Measurements from ENCODE around the gene MESD.

The MESD gene

DNA sequence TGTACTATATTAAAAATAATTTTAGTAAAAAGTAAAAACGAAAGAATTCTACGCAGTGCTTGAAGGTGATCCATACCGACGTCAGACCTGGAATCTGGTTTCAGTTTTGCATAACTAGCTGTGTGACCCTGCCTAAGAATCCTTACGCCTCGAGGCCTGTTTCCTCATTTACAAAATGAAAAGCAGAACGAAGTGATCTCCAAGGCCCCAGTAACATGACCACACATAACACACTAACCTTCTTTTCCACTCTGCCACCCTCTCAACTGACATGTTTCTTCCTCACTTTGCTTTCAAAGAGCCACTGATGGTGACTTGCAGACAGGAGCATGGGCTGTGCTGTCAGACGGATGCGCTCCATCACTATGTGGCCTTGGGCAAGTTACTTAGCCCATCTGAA, 4.8 kb downstream of the MESD start:
- DNase-seq (ENCODE audit: low read depth), result no peak
- TF ChIP-seq, protein P1, sequence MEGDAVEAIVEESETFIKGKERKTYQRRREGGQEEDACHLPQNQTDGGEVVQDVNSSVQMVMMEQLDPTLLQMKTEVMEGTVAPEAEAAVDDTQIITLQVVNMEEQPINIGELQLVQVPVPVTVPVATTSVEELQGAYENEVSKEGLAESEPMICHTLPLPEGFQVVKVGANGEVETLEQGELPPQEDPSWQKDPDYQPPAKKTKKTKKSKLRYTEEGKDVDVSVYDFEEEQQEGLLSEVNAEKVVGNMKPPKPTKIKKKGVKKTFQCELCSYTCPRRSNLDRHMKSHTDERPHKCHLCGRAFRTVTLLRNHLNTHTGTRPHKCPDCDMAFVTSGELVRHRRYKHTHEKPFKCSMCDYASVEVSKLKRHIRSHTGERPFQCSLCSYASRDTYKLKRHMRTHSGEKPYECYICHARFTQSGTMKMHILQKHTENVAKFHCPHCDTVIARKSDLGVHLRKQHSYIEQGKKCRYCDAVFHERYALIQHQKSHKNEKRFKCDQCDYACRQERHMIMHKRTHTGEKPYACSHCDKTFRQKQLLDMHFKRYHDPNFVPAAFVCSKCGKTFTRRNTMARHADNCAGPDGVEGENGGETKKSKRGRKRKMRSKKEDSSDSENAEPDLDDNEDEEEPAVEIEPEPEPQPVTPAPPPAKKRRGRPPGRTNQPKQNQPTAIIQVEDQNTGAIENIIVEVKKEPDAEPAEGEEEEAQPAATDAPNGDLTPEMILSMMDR (IDR thresholded peaks at IDR 0.05; ENCODE audit: insufficient read depth, low read depth, low read length, missing control alignments), result no peak
- no peak overlapping the region for H3K4me3 ChIP-seq (ENCODE audit: low read length)

DNA sequence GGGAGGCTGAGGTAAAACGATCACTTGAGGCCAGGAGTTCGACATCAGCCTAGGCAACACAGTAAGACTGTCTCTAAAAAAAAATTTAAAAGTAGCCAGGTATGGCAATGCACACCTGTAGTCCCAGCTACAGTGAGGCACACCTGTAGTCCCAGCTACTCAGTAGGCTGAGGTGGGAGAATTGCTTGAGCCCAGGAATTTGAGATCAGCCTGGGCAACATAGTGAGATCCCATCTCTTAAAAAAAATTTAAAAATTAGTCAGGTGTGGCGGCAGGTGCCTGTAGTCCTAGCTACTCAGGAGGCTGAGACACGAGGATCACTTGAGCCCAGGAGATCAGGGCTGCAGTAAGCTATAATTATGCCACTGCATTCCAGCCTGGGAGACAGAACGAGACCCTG, 6.8 kb downstream of the MESD start:
- TF ChIP-seq, protein P1 (IDR thresholded peaks at IDR 0.05; ENCODE audit: insufficient read depth, low read depth, low read length, missing control alignments), result no peak
- H3K4me3 ChIP-seq (ENCODE audit: low read length), result no peak overlapping the region
- no peak for DNase-seq (ENCODE audit: low read depth)

DNA sequence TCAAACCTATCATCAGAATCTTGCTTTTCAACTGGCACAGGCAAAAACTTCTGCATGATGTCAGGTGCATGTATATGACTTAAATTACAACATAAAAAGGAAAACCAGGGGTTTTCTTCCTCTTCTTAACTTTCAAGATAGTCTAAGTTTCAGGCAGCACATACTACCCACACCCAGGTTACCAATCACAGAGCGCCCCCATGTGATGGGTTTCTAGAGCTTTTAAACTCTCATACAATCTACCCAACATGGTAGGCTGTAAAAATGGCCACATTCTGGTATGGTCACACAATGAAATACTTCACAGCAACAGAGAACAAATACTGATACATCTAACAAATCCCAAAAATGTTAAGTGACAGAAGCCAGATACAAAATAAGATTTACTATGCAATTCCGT, 7.4 kb downstream of the MESD start:
- TF ChIP-seq, protein P1 (IDR thresholded peaks at IDR 0.05; ENCODE audit: insufficient read depth, low read depth, low read length, missing control alignments), result no peak
- no peak for DNase-seq (ENCODE audit: low read depth)

DNA sequence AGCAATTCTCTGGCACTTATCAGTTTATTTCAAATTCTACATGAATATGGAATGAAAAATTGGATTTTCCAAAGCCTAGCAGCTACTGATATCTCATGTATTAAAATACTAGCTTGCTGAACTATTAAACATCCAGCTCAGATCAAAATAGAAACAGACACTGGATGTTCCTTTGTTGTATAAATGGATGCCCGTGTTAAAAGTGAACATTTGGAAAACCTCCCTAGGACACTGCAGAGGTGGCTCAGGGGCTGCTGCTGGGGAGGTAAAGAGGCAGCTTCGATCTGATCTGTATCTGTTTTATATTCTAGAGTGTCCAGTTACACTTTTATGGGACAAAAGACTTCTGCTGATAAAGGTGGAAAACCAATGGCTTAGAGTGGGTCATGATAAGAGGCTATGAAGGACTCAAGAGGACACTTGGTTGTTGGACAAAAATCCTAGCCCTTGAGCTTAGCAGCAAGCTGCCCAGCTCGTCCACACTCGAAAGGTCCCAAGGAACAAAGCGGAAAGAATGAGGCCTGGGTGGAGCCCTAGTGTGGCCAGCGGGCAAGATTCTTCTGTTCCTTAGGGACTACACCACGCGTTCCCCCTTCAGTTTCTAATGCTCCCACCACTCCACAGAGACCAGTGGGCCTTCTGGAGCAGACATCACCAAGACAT, 9.9 kb downstream of the MESD start:
- DNase-seq (ENCODE audit: low read depth), result no peak
- no peak overlapping the region for H3K4me3 ChIP-seq (ENCODE audit: low read length)
- TF ChIP-seq, protein P1 (IDR thresholded peaks at IDR 0.05; ENCODE audit: insufficient read depth, low read depth, low read length, missing control alignments), result no peak

More for the DNA sequence above, 7.4 kb downstream of the MESD start:
- no peak overlapping the region for H3K4me3 ChIP-seq (ENCODE audit: low read length)

DNA sequence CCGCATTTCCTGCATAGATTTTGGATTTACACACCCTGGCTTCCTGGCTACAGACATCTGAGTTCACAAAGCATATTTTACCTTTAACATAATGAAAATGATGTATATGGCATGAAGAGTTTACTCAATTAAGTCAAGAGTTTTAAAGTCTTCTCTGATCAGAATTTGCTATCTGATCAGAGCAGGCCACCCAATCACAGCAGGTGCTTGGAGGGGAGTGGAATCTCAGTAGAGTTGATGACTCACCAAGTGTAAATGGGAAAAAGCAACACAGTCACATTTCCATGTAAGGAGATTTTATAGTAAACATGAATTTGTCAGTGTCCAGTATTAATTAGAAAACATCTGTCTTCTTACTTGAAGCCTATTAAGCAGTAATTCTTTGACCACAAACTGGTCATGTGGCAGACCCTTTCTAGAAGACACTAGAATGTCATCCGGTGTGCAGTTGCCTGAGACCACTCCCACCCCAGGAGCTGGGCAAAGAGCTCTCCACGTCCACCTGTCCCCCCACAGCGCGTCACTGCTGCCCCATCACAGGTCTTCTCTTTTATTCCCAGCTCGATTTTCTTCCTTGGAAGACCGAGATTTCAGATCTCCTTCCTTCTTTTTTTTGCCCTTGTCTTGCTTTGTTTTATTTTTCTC, 10.8 kb downstream of the MESD start:
- H3K4me3 ChIP-seq (ENCODE audit: low read length), result no peak overlapping the region
- TF ChIP-seq, protein P1 (IDR thresholded peaks at IDR 0.05; ENCODE audit: insufficient read depth, low read depth, low read length, missing control alignments), result no peak
- DNase-seq (ENCODE audit: low read depth), result no peak

DNA sequence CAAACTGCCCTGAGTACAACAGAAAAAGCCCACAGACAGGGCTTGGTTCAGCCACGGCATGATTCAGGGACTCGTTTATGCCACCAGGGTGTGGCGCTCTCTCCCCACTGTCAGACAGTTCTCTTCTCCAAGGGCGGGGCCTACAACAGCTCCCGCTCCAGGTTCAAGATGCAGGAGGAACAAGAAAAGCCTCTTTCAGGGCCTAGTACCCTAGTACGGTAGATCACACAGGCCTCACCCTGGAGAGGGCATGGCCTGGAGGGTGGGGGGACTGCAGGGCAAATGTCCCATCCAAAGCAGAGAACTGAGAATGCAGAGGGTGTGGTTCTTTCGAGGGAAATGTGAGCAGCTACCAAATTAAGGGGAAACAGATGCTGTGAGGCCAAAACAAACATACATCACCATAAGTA, 12.0 kb downstream of the MESD start:
- TF ChIP-seq, protein P1 (IDR thresholded peaks at IDR 0.05; ENCODE audit: insufficient read depth, low read depth, low read length, missing control alignments), result peak; percentile 77
- no peak overlapping the region for H3K4me3 ChIP-seq (ENCODE audit: low read length)
- DNase-seq (ENCODE audit: low read depth), result peak; percentile 77

DNA sequence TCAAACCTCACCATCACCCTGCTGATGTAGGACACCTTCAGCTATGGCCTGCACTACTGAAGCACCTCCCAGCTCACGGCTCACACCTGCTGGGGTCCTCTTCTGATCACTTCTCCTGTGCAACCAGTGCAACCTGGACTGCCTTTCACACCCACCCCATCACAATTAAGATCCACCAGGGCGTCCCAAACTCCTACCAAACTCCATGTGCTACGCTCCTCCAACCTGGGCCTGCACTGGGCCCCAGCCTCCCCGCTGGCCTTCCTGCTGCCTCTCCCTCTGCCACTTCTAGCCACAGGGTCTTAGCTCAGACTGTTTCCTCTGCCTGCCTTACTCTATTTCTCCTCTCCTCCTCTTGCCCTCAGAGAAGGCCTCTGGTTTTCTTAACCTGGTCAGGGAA, 12.8 kb downstream of the MESD start:
- H3K4me3 ChIP-seq (ENCODE audit: low read length), result no peak overlapping the region
- DNase-seq (ENCODE audit: low read depth), result no peak
- TF ChIP-seq, protein P1 (IDR thresholded peaks at IDR 0.05; ENCODE audit: insufficient read depth, low read depth, low read length, missing control alignments), result no peak
